K562 (cell line): Measurements from ENCODE around the gene MEIS2. TPM values are rescaled to one million over a fixed set of nuclear protein-coding genes. Genes with fewer than 3 reads are reported as not detected.

Source experiments
- ATAC-seq: fragments of 200-7000 bp; cut with Tn5 transposase; 3 replicates; pipeline ENCODE4 v1.9.1; 2020; ENCODE audit warnings: moderate library complexity
- BruUV-seq: library from RNA; stranded (reverse); fragments of 400-500 nt; replicated peaks from 2 replicates; lab custom pipeline; 2021; lab: Mats Ljungman, UMichigan
- CTCF ChIA-PET: fragments of 300-600 bp; formaldehyde crosslinking; extraction: SDS; loops from one replicate; lab custom pipeline; 2021; ENCODE audit warnings: low intra/inter-chr PET ratio; lab: Yijun Ruan, JAX
- POLR2A ChIA-PET: fragments of 300-600, 350-650 bp; sonication (Branson Sonifier 250); formaldehyde crosslinking; extraction: SDS; loops from one replicate; lab custom pipeline; 2021; ENCODE audit warnings: antibody characterized with exemption, inconsistent platforms; lab: Yijun Ruan, JAX
- DNase-seq, 4 experiments: peaks; one replicate each; pipeline versions ENCODE4 v3.0.0 to v3.0.0-alpha.2; 2011 to 2018; ENCODE audit warnings: low spot score in 3 of 4, mixed read lengths in 3 of 4; ENCODE audit errors: extremely low read depth in 1 of 4
- FAIRE-seq: peaks from 2 replicates; lab custom pipeline; 2011; peaks lifted over from hg19 to GRCh38; lab: Jason Lieb, UNC
- H2AFZ ChIP-seq: 2 replicates; pipeline ENCODE4 v1.6.0; 2011; ENCODE audit warnings: low read depth, low read length, control low read depth, inconsistent platforms
- H3K27ac ChIP-seq: fragments of 200-600 bp; 3 replicates; pipeline ENCODE4 v1.8.0; 2011; ENCODE audit warnings: low read depth, mild to moderate bottlenecking, control low read depth, inconsistent platforms, low read length, moderate library complexity, mixed read lengths; ENCODE audit errors: extremely low read depth
- H3K27me3 ChIP-seq, 2 experiments: fragments of 300-600 bp in 1 of 2; 2 replicates in 1 of 2; 3 replicates in 1 of 2; pipeline versions ENCODE4 v1.6.0 to v1.8.0; 2011; ENCODE audit warnings: inconsistent platforms in 2 of 2, low read length in 2 of 2, mild to moderate bottlenecking in 1 of 2, mixed read lengths in 1 of 2, moderate library complexity in 1 of 2; ENCODE audit not compliant: control insufficient read depth in 2 of 2, insufficient read depth in 2 of 2
- H3K36me3 ChIP-seq: fragments of 300-600 bp; 3 replicates; pipeline ENCODE4 v1.8.0; 2011; ENCODE audit warnings: mild to moderate bottlenecking, low read length, inconsistent platforms; ENCODE audit not compliant: control insufficient read depth, insufficient read depth
- H3K4me1 ChIP-seq, 2 experiments: fragments of 200-600 bp in 1 of 2; replicated peaks in 1 of 2; 2 replicates in 1 of 2; 3 replicates in 1 of 2; pipeline versions ENCODE4 v1.5.1 to v1.8.0; 2011; ENCODE audit warnings: inconsistent platforms in 2 of 2, low read length in 2 of 2, mild to moderate bottlenecking in 1 of 2, mixed read lengths in 1 of 2, moderate library complexity in 1 of 2; ENCODE audit not compliant: control insufficient read depth in 2 of 2, insufficient read depth in 2 of 2
- H3K4me2 ChIP-seq: 2 replicates; pipeline ENCODE4 v1.6.1; 2011; ENCODE audit warnings: low read length, control low read depth, inconsistent platforms, mixed read lengths; ENCODE audit not compliant: insufficient read depth
- H3K4me3 ChIP-seq: fragments of 200-600 bp; sonication (generic), shearing (Covaris generic); 2 replicates; pipeline ENCODE4 v1.5.1; 2016; ENCODE audit warnings: control low read depth, inconsistent platforms
- H3K79me2 ChIP-seq: fragments of 200-600 bp; 3 replicates; pipeline ENCODE4 v1.8.0; 2011; ENCODE audit warnings: low read length, inconsistent platforms; ENCODE audit not compliant: control insufficient read depth, insufficient read depth
- H3K9ac ChIP-seq, 2 experiments: 2 replicates each; pipeline versions ENCODE4 v1.6.0 to v1.6.1; 2011; ENCODE audit warnings: low read depth in 2 of 2, low read length in 2 of 2, control low read depth in 1 of 2, inconsistent platforms in 1 of 2, mild to moderate bottlenecking in 1 of 2, mixed read lengths in 1 of 2; ENCODE audit not compliant: insufficient read depth in 1 of 2
- H3K9me1 ChIP-seq: one replicate; pipeline ENCODE4 v1.6.0; 2011; ENCODE audit warnings: inconsistent platforms, mild to moderate bottlenecking, low read length, moderate library complexity; ENCODE audit not compliant: control insufficient read depth, insufficient read depth
- H3K9me3 ChIP-seq: replicated peaks from 2 replicates; pipeline ENCODE4 v1.5.1; 2011; ENCODE audit warnings: low read depth, low read length, inconsistent platforms; ENCODE audit not compliant: control insufficient read depth, insufficient read depth
- H4K20me1 ChIP-seq: replicated peaks from 2 replicates; pipeline ENCODE4 v1.6.1; 2011; ENCODE audit warnings: low read length, inconsistent platforms, mixed read lengths; ENCODE audit not compliant: control insufficient read depth, insufficient read depth
- ELF1 ChIP-seq: fragments of 200-800 bp; sonication (Bioruptor generic); IDR thresholded peaks from 2 replicates; pipeline ENCODE4 v1.6.1; 2016; ENCODE audit warnings: missing genetic modification characterization, missing compliant biosample characterization
- HNRNPK ChIP-seq: fragments of 200-400 bp; formaldehyde crosslinking; IDR thresholded peaks from one replicate; pipeline ENCODE4 v1.6.1; 2018; ENCODE audit warnings: mild to moderate bottlenecking, low read depth, low read length; ENCODE audit not compliant: poor library complexity, severe bottlenecking
- MXI1 ChIP-seq: IDR thresholded peaks from 2 replicates; pipeline ENCODE4 v1.6.1; 2011; ENCODE audit warnings: low read depth, mild to moderate bottlenecking, improper control_type of control experiment, low read length
- MYBL2 ChIP-seq, 2 experiments: fragments of 450-650 bp in 1 of 2; sonication (generic) in 1 of 2; formaldehyde crosslinking in 1 of 2; IDR thresholded peaks; 2 replicates each; pipeline versions ENCODE4 v1.6.1 to v1.8.1; 2017 to 2022; ENCODE audit warnings: borderline replicate concordance in 1 of 2, inconsistent platforms in 1 of 2, low read depth in 1 of 2, mild to moderate bottlenecking in 1 of 2, missing genetic modification reagents in 1 of 2, moderate library complexity in 1 of 2
- TFAP4 ChIP-seq: sonication (generic); formaldehyde crosslinking; IDR thresholded peaks from 2 replicates; pipeline ENCODE4 v1.8.0; 2022; ENCODE audit warnings: missing genetic modification reagents, mild to moderate bottlenecking, moderate library complexity, borderline replicate concordance
- TGIF2 ChIP-seq: sonication (generic); formaldehyde crosslinking; IDR thresholded peaks from 2 replicates; pipeline ENCODE4 v1.8.1; 2022; ENCODE audit warnings: mild to moderate bottlenecking, missing genetic modification reagents, moderate library complexity
- ZNF384 ChIP-seq: IDR thresholded peaks from 2 replicates; pipeline ENCODE4 v1.6.1; 2012; ENCODE audit warnings: low read depth, low read length, improper control_type of control experiment
- in situ Hi-C: fragments of 300-500 bp; cut with MboI; formaldehyde crosslinking; loops from 4 replicates; pipeline ENCODE4 v1.15.0; 2018; ENCODE audit warnings: inconsistent platforms, mixed read lengths
- intact Hi-C: fragments of 100-400 bp; cut with micrococcal nuclease; formaldehyde crosslinking; loops from 2 replicates; pipeline ENCODE4 v1.14.2; 2022
- polyA plus RNA-seq, 8 experiments: library from polyadenylated mRNA; depleted of rRNA in 4 of 8; stranded (reverse) in 5 of 8; unstranded in 3 of 8; fragments of >200 nt; fragmentation: Nextera tagmentation in 2 of 8; fragmentation: Illumina TruSeq in 1 of 8; extraction: Ambion mirVana in 2 of 8; extraction: Trizol in 1 of 8; gene quantifications; 2 replicates each; pipeline versions ENCODE4 v1.2.1 to v1.2.3, GENCODE V29; 2011 to 2014; ENCODE audit warnings: inconsistent platforms in 1 of 8, missing spikeins in 1 of 8
- total RNA-seq, 7 experiments: library from RNA; depleted of rRNA in 6 of 7; stranded (reverse); fragments of >200 nt in 6 of 7; fragmentation: Illumina TruSeq in 2 of 7; extraction: Trizol in 2 of 7; gene quantifications; 2 replicates each; pipeline versions ENCODE4 v1.2.1 to v1.2.3, GENCODE V29; 2011 to 2021; ENCODE audit warnings: low replicate concordance in 1 of 7

The MEIS2 gene
- total and polyA plus RNA-seq, 9 of the 15 experiments (the other 6 are each of a cell fraction or from before 2014, with no cell fraction given): 7.5 to 64.2 (median 22.3) TPM

GRCh38 chr15:36858423-36858822 lies 241.9 kb downstream of the MEIS2 start:
- H3K4me2 ChIP-seq: no peak overlapping the region
- H3K4me3 ChIP-seq: no peak overlapping the region
- intact Hi-C loops: no loop called here
- no TSS peak for BruUV-seq
- POLR2A ChIA-PET: no interaction called here
- H3K9me1 ChIP-seq: no peaks in the 10 kb centered on the region
- no peaks in the 10 kb centered on the region for H3K36me3 ChIP-seq
- H3K9ac ChIP-seq: no peak overlapping the region
- no peaks in the 10 kb centered on the region for H3K9me3 ChIP-seq
- FAIRE-seq (no peak), ATAC-seq (no peak), DNase-seq (no peak)
- CTCF ChIA-PET: no interaction called here
- H3K27me3 ChIP-seq: no peaks in the 10 kb centered on the region; a peak in 1 of 5 replicates
- no peaks in the 10 kb centered on the region for H4K20me1 ChIP-seq
- in situ Hi-C loops: loop anchor here (25.0 kb wide), 1 partner anchor 596 kb away; no protein-coding TSS in a partner anchor
- no peaks in the 10 kb centered on the region for H3K79me2 ChIP-seq
- TF ChIP-seq TGIF2 (CRISPR knock-in tag) (no peak), TFAP4 (no peak), MXI1 (no peak), ELF1 (tag) (no peak), MYBL2 (IDR thresholded peaks at IDR 0.05; ENCODE audit: low read depth) (no peak), MYBL2 (CRISPR knock-in tag; IDR thresholded peaks at IDR 0.05; ENCODE audit: borderline replicate concordance) (no peak), HNRNPK (no peak), ZNF384 (no peak)
- H2AFZ ChIP-seq: no peak overlapping the region
- no peaks in the 10 kb centered on the region for H3K4me1 ChIP-seq
- H3K27ac ChIP-seq: no peak overlapping the region
